HG02798 (cell line): Measurements from ENCODE around the gene PPARA.

Experiments
- ATAC-seq: cut with Tn5 transposase; IDR thresholded peaks from one replicate; pipeline ENCODE4 v1.9.1; 2021; ENCODE audit warnings: mild to moderate bottlenecking; ENCODE audit not compliant: unreplicated experiment, poor library complexity

Gene PPARA

DNA sequence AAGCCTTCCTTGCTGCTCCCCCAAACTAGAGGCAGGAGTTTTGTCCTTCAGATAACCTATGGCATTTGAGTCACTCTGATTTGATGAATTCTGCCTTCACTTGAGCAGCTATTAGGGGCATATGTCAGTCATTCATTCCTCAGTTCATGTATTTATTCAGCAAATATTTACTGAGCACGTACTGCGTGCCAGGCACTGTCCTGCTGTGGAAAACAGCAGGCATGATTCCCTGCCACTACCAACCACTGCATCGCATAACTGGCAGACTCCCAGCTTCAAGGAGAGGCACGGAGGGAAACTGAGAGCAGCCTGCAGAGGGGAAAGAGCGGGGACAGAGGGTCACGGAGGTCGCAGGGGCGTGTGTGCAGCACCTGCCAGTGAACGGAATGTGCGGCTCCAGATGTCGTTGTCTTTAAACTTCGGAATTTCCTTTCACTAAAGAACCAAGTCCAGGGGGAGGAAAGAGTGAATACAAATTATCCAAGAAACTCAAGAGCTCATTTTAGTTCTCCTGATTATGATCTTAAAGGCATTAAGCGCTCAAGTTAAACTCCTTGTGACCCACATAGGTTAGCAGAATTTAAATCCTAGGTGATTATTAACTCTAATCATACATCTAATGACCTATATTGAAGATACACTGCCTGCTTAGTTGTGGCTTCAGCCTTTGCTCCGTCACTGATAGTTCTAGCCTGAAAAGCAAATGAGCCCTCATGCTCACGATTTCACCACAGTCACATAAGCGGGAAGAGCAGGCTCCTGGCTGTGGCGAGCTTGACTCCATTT is 12.6 kb downstream of the PPARA start:
- ATAC-seq, result no peak

DNA sequence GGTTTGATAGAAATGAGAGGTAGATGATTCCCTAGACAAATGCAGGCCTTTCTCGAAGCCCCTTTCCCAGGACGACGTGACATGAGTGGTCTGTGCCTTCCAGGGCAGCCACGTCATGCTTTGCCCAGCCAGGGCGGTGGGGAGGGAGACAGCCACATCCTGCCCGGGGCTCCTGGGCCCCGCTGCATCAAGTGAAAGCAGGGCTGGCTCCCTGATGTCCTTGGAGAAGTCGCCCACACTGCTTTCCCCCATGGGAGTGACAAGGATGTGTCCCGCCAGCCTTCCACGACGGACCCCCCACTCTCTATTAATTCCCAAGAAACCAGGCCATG is 13.2 kb downstream of the PPARA start:
- ATAC-seq, result no peak

DNA sequence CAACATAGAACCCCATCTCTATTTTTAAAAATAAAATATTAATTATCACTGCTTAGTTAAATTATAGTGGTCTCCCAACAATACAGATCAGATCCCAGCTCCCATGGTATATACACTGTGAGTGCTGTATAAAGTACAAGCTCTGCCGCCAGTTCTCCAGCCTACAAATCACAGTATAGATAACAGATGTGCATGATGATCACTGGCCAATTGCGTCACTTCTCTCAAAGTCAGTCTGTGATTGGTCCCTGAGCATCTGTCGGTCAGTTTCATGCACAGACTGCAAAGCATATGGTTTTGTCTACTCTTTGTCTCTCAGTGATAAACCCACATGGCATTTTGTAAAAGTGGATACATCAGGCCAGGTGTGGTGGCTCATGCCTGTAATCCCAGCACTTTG is 15.7 kb downstream of the PPARA start:
- ATAC-seq, result no peak

DNA sequence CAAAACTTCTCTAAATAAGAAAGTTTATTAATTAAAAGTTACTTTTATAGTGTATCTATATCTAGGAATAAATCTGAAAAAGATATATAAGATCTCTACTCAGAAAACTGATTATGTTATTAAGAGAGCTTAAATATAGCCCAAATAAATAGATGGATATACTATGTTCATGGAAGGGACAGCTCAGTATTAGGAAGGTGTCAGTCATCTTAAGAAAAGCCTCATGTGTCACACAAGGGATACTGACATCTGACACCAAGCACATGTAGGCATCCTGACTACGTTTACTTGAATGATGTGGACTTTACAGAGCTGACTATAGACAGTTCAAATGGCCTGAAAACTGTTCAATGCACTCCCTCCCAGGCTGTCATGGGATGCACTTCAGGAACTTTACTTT is 19.3 kb downstream of the PPARA start:
- no peak for ATAC-seq

DNA sequence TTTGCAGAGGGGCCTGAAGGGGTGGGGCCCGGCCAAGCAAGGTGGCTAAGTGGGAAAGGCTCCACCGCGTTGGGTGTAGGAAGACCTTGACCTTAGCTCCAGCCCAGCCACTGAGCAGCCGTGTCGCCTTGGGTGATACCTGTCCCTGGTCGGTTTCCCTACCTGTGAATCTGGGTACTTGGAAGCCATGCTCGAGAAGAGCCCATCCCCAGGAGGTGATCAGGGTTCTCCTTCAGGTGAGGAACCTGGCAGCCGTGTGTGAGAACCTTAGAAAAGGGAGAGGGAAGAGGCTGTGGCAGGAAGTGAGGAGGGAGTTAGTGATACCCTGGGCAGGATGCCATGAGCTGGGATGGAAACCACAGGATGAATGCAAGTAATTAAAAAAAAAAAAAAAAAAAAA is 21.6 kb downstream of the PPARA start:
- no peak for ATAC-seq

DNA sequence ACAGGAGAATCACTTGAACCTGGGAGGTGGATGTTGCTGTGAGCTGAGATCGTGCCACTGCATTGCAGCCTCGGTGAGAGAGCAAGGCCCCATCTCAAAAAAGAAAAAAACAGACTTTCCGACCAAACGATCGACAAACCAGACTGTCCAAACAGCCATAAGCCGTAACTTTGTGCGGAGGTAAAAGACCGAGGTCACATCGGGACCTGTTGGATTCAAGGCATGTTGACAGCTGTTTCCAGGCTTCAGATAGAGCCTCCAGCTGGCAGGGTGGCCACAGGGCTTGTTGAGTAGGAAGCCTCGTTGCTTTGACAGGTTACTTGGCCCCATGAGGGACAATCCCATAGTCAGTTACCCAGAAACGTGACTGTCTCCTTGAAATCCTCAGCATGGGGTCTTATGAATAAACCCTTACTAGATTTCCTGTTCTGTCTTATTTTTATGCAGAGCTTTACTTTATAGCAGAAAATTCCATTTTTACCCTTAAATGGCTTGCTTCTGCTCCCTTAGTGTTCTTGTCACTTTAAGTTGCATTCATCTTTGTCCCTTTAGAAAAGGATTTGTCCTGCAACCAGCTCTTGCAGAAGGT is 22.3 kb downstream of the PPARA start:
- no peak for ATAC-seq

DNA sequence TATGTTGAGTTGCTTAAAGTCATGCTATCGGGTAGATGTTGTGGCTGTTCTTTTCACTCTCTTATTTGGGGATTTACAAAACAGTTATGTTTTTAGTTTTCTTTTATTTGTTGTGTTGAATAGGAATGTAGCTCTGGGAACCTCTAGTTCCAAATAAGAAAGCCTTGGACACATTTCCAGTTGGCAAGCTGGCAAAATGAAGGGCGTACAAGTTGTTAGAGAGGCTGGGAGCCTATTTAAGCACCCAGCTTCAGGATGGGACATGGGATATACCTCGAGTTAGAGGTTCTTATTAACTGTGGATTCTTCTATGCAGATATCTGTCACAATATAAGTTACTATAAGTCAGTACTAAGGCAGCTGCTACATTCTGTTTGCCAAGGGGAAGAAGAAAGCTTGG is 22.8 kb downstream of the PPARA start:
- no peak for ATAC-seq

DNA sequence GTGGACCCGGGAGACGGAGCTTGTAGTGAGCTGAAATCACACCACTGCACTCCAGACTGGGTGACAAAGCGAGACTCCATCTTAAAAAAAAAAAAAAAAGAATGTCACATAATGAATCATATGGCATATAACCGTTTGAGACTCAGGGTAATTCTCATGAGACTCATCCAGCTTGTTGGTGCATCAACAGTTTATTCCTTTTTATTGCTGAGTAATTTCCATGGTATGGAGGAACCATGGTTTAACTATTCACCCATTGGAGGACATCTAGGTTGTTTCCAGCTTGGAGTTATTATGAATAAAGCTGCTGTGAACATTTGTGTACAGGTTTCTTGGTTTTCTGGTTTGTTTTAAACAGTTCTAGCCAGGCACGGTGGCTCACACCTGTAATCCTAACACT is 25.3 kb downstream of the PPARA start:
- ATAC-seq, result no peak

DNA sequence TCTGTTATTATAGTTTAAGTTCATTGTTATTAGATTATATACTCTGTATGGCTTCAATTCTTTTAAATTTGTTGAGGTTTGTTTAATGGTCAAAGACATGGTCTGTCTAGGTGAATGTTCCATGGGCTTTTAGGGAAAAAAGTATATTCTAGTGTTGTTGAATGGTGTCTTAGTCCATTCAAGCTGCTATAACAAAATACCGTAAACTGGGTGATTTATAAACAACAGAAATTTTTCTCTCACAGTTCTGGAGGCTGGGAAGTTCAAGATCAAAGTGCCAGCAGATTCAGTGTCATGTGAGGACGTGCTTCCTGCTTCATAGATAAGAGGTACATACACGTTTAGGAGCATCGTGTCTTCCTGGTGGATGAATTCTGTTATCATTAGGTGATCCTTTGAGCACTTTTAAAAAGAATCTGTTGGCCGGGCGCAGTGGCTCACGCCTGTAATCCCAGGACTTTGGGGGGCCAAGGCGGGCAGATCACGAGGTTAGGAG is 26.2 kb downstream of the PPARA start:
- no peak for ATAC-seq

DNA sequence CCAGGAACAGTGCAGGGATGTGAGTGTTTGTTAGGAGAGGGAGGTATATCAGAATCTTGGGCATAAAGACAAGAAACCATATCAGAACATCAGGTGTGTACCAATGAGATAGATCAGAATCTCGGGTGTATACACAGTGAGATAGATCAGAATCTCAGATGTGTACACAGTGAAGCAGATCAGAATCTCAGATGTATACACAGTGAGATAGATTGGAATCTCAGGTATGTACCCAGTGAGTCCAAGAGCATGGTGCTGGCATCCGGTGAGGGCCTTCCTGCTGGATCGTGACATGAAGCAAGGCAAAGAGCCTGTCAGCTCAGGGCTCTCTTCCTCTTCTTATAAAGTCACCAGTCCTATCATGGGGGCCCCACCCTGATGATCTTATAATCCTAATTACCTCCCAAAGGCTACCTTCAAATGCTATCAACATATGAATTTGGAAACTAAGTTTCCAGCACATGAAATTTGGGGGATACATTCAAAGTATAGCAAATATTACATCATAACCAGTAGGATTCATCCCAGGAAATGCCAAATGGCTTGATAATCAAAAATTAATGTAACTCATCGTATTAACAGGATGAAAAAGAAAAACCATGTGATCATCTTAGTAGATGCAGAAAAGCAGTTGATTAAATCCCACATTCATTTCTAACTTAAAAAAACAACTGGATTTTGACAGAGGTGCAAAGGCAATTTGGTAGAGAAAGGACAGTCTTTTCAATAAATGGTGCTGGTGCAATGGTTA is 28.6 kb downstream of the PPARA start:
- ATAC-seq, result no peak

DNA sequence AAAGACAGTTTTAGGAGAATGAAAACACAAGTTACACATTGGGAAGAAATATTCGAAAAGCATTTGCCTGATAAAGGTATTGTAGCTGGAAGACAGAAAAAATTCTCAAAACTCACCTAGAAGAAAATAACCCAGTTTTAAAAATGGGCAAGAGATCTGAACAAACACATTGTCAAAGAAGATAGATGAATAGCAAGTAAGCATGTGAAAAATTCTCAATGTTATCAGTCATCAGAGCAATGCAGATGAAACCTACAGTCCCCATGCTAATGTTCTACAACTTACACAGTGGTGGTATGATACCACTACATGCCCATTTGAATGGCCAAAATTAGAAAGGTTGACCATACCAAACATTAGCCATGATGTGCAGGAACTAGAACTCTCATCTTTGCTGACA is 29.4 kb downstream of the PPARA start:
- no peak for ATAC-seq

DNA sequence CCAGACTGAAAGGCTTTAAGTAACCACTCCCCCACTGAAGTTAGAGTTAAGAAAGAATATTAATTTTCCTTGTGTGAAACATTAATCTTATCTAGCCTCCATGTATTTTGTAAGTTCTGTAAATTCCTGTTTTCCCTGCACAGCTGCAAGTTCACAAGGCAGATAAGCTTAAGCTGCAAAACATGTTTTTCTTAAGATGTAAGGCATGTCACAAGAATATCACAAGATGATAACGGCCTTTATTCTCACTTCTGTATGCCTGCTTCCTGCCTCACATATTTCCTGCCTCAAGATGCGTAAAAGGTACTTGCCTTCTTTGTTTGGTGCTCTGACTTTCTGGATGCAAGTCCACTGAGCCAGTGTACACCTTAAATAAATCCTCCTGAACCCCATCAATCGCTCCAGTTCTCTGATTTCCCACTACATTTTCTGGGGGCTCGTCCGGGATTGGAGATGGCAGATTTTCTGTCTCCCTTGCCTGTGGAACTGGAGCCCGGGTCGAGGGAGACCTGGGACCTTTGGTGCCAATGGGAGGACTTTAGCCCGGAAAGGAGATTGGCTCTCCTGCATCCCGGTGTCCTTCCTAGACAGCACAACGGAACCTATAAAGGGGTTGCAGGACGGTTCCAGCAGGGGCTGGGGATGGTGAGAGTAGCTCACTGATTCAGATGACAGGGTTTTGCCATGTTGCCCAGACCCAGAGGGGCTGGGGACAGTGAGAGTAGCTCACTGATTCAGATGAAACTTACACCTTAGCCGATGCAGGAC is 30.2 kb downstream of the PPARA start:
- no peak for ATAC-seq

DNA sequence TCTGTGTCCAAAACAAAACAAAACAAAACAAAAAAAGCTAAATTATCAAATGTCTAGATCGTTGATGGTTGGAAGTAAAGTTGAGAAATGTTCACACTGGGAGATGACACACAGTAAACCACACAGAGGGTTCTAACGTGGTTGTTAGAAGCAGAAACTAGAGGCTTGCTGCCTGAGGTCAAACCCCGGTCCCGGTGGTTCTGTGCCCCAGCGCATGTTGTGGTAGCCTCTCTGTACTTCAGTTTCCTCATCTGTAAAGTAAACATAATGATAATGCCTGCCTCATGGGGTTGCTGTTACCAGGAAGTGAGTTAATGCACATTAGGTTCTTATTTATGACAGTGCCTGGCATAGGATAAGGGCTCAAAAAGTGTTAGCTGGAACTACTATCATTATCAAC is 33.4 kb downstream of the PPARA start:
- no peak for ATAC-seq

DNA sequence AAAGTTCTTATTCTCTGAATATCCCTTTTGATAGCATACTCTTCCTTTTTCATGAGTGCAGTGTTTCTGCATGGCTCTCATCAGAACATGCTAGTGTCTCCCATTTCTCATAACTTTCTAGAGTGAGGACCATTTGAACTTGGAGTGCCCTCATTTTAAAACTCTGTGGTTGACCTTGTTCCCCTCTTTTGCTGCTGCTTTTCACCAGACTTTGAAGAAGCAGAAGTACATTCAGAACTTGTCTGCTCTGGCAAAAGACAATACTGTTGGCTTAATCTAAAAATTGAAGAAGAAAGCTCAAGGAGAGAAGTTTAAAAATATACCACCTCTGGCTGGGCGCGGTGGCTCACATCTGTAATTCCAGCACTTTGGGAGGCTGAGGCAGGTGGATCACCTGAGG is 35.0 kb downstream of the PPARA start:
- no peak for ATAC-seq

DNA sequence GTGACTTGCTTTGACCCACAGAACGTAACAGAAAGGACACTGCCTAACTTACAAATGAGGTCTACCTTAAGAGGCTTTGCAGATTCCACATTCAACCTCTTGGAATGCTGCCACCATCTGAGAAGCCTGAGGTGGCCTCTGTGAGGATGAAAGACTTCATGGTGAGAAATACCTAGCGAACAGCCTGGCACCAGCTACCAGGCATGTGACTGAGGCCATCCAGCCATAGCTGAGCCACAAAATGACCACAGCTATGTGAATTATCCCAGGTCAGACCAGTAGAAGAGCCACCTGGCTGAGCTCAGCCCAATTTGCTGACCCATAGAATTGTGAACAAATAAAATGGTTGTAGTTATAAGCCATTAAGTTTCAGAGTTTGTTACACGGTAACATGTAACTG is 37.5 kb downstream of the PPARA start:
- ATAC-seq, result no peak

DNA sequence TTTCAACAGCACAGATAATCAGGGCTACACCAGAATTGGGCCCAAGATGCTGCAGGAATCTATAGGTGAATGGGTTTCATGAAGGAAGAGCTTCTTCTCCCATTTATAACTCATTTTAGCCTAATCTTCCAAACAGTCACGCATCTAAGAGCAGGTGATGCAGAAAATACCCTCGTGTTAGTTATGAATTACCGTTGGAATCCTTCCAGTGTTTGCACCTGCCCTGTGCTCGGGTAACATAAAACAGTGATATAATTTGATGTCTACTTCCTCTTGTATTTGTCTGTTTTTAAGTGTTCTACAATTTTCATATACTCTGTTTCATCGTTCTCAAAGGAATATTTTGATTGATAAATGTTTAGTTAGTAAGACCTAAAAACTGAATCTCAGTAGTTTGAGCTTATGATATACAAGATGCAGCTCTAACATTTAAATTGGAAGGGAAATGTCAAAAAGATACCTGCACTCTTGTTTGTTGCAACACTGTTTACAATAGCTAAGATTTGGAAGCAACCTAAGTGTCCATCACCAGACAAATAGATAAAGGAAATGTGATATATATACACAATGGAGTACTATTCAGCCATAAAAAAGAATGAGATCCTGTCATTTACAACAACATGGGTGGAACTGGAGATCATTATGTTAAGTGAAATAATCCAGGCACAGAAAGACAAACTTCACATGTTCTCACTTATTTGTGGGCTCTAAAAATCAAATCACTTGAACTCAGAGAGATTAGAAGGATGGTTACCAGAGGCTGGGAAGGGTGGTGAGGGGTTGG is 42.1 kb downstream of the PPARA start:
- no peak for ATAC-seq

DNA sequence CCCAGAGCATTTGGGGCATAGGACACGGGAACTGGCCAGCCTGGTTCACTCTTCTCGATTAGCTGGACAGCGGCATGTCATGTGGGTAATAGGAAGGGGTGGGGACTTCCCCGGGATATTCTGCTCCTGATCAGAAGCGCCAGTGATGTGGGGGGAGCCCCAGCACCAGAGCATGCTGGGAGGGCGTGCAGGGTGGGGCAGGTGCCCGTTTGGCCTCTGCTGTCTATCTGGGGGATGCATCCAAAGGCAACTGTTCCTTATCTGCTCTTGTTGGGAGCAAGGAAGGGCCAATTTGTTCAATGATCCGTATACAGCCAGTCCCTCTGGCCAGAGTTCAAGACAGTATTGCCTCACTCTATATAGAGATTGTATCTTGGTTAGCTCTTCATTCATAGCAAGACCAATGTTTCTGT is 43.6 kb downstream of the PPARA start:
- ATAC-seq, result no peak

DNA sequence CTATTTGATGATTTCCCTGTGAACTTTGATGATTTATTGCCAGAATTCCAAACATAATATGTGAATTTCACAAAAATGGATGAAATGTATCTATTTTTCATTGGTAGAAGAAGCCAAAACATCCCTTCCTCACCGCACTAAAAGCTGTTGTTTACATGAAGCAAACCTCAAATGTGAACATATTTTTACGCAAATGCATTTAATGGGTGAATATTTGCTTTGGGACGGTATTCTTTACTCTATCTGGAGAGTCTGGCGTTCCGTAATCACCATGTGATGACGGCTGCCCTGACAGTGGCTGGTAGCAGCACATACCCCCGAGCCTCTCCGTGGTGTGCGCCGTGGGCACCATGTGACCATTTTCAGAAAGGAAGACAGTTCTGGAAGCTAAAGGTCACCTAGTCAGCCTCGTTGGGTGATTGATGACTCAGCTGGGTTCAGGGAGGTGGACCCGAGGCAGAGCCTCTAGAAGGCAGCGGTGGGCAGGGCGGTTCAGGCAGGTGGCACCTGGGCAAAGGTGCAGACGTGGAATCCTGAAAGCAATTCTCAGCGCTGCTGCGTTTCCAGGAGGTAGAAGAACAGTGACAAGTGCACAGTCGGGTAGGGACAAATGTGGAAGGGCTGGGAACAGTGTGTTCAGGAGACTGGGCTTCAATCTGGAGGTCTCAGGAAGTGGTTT is 45.3 kb downstream of the PPARA start:
- no peak for ATAC-seq

DNA sequence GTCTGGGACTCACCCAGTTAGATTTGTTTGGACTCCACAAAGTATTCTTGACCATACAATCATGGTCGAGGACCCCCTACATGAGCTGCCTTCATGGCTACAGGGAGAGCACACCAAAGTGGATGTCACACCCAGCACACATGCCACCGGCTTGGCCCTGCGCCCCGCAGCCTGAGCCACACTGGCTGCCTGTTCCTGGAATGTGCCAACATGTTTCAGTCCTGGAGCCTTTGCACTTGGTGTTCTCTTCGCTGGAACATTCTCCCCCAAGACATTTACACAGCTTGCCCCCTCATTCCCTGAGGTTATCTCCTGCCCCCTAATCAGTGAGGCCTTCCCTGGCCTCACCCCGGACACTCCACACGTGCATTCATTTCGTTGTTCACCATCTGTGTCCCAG is 46.0 kb downstream of the PPARA start:
- ATAC-seq, result no peak

DNA sequence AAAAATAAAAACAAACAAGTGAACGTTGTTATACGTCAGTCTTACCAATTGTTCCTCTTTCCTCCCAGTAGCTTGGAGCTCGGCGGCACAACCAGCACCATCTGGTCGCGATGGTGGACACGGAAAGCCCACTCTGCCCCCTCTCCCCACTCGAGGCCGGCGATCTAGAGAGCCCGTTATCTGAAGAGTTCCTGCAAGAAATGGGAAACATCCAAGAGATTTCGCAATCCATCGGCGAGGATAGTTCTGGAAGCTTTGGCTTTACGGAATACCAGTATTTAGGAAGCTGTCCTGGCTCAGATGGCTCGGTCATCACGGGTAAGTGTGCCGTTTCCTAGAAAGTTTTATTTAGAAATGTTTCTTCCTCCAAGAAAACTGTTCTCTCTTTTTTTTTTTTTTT is 47.9 kb downstream of the PPARA start:
- no peak for ATAC-seq
